Medulla oblongata (tissue), 1 donor: ENCODE data around the gene CS.
A peak's percentile ranks its signal among the peaks of the same experiment; 100 is the strongest.
"Not testable (repeated sequence)": the region's sequence is repeated elsewhere in the genome, so short reads cannot be mapped to it uniquely, and the experiment has no call there.

Experiments used
- DNase-seq: peaks from one replicate; pipeline ENCODE4 v3.0.0-alpha.2; 2015; ENCODE audit errors: extremely low spot score

Gene CS

DNA sequence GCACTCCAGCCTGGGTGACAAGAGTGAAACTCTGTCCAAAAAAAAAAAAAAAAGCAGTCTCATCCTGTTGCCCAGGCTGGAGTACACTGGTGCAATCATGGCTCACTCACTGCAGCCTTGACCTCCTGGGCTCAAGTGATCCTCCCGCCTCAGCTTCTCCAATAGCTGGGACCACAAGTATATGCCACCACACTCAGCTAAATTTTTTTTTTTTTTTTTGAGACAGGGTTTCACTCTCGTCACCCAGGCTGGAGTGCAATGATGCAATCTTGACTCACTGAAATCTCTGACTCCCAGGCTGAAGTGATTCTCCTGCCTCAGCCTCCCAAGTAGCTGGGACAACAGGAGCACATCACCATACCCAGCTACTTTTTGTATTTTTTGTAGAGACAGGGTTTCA is 20.9 kb upstream of the CS start:
- DNase-seq: no peak

DNA sequence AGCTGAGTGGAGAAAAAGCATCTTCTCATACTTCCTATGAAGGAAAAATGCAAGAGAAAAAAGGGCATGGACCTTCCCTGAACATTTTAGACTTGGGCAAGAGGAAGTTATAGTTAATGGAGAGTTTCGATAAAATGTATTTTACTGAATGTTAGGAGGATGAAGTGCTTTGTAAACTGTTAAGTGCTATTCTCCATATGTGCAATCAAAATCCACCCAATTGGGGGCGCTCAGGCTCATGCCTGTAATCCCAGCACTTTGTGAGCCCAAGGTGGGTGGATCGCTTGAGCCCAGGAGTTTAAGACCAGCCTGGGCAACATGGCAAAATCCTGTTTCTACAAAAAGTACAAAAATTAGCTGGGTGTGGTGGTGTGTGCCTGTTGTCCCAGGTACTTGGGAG is 17.5 kb upstream of the CS start:
- no peak for DNase-seq

DNA sequence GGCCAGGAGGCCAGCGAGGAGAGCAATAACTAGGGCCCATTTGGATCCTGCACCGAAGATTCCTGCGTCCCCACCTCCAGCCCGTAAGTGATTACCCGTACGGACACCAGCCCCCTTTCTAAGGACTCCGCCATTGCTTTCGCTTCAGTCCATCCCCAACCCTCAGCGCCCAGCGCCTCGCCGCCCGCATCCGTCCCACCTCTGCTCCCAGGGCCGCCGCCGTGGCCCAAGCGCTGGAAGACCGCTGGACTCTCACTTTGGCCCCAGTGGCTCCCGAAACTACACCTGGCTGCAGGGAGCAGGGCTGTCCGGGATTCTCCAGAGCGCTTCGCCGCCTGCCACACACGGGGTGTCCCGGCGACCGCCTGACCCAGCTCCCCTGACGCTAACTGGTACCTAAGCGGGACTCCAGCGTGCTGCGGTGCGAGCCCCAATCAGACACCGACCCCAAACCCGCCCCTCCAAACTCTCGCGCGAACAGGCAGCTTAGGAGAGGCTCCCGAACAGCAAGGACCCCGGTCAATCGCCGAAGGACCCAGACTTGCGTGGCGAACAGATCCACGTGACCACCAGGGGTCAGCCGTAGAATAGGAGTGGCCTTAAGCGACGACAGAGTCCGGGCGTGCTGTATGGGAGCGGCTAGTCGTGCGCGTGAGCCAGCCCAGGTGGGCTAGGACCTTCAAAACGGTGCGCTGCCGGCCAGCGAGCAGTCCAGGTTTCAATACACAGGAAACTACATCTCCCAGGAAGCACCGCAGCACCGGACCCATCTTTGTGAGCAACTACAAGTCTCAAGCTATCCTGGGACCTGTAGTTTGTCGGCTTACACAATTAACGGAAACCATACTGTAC is 15.7 kb upstream of the CS start, which contains the start of gene CNPY2:
Gene CNPY2 (minus strand): TSS at position 367 of the 852 bp plus-strand sequence. CDS start 771 bp downstream, outside the sequence.
- DNase-seq: peak; percentile 97

- DNase-seq: peak; percentile 87
These were observed 15.1 kb upstream of the CS start for GRCh38 chr12:56315249-56315621.

DNA sequence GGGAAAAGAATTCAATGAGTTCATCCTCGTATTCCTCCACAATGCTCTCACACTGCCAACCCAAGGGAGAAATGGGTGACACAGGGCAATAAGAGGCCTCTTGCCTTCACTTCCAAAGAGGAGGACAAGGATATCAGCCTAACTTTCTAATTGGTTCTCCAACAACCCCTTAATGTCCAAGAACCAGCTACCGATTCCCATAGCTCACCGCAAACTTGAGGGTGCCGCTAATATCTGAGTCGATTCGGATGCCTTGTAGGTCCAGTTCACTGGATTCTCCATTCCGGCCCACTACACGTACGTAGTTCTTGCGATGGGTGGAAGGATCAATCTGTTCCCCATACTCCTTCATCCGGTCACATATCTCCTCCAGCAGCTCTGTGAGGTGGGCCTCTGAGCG is 10.9 kb upstream of the CS start:
- no peak for DNase-seq

GRCh38 chr12:56308714-56309113 is 8.6 kb upstream of the CS start:
- DNase-seq: no peak

GRCh38 chr12:56307221-56307965 is 7.3 kb upstream of the CS start:
- no peak for DNase-seq

DNA sequence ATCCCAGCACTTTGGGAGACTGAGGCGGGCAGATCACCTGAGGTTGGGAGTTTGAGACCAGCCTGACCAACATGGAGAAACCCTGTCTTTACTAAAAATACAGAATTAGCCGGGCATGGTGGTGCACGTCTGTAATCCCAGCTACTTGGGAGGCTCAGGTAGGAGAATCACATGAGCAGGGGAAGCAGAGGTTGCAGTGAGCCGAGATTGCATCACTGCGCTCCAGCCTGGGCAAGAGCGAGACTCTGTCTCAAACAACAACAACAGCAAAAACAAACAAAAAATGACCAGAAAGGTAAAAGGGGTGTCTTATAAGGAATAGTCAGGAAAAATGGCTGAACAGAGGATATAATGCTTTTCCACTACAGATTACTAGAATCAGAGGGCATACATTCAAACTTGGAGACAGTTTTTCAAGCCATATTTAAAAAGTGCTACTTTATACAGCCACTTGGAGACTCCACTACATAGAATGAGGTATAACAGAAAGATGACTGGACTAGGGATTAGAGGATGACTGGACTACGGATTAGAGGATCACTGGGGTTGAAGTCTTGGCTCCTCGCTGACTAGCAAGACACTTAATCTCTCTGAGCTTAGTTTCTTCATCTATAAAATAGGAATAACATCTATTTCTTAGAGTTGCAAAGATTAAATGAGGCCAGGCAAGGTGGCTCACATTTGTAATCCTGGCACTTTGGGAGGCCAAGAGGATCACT is 4.9 kb upstream of the CS start:
- DNase-seq: no peak

- DNase-seq: no peak
These were observed 4.1 kb upstream of the CS start for GRCh38 chr12:56304276-56304675.

- DNase-seq: no peak
These were observed 724 bp upstream of the CS start for GRCh38 chr12:56300644-56301464.

- DNase-seq: peak; percentile 9
These were observed 750 bp downstream of the CS start for GRCh38 chr12:56299308-56299852.

- no peak for DNase-seq
These were observed 1.3 kb downstream of the CS start for GRCh38 chr12:56298828-56299227.

- no peak for DNase-seq
These were observed 2.7 kb downstream of the CS start for GRCh38 chr12:56297400-56297799.

DNA sequence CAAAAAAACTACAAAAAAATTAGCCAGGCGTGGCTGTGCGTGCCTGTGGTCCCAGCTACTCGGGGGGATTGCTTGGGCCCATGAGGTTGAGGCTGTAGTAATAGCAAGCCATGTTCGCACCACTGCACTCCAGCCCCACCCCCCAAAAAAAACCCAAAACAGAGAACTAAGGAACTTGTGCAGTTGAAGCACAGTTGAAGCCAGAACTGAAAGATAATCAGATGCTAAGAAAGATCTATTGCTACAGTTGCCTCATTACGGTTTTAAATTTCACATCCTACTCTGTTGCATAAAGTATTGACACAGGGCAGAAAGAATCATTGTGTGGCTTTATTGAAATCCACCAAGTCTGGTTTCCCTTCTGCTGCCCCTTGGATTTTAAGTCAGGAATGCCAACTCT is 3.8 kb downstream of the CS start:
- DNase-seq: no peak

GRCh38 chr12:56293795-56294194 is 6.3 kb downstream of the CS start:
- DNase-seq: no peak

DNA sequence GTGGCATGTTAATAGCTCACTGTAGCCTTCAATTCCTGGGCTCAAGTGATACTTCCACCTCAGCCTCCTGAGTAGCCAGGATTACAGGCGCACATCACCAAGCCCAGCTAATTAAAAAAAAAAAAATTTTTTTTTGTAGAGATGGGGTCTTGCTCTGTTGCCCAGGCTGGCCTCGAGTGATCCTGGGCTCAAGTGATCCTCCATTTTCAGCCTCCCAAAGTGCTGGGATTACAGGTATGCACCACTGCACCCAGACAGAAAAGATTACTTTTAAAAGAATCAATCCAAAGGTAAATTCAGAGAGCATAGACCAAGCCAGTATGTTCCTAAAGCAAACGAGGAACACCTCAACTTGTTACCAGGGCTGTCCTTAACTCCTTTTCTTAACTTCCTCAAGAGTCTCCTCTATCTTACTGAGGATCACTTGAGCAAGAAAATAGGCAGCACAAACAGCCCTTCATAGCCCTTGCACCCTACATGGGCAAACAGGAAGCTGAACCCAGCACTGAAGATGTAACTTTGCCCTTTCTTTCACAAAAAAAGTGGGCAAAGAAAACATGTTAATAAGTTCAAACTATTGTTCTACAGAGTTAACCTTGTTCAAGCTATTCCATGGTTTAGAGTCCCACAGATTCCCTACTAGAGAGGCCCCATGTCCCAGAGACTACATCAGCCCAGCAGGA is 11.3 kb downstream of the CS start:
- no peak for DNase-seq

DNA sequence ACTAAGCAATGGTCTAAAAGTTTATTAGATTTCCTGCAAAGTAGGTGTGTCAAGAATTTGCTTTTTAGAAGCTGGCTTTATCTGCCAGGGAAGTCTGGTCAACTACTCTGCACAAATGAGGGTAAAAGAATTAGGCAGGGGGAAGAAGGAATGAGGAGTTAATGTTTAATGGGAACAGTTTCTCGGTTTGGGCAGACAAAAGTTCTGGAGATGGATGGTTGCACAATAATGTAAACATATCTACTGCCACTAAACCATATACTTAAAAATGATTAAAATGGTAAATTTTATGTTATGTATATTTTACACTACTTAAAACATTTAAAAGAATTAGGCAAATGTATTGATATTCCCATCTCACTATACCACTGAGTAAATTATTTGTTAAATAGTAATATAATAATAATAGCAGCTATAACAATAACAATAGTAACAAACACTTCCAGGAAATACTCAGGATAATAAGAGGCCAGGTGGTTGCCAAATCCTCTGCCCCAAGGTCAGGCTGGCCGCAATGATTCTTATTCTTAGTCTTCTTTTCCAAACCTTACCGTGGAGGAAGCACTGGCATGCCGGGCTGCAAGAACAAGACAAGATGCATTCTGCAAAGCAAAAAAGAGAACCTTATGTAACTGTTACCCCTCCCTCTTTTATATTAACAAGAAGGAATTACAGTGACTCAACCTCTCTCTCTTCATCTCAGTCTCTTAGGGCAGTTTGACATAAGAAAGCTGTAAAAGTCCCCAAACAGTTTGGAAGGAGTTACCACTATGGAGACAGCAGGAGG is 13.9 kb downstream of the CS start:
- DNase-seq: no peak

DNA sequence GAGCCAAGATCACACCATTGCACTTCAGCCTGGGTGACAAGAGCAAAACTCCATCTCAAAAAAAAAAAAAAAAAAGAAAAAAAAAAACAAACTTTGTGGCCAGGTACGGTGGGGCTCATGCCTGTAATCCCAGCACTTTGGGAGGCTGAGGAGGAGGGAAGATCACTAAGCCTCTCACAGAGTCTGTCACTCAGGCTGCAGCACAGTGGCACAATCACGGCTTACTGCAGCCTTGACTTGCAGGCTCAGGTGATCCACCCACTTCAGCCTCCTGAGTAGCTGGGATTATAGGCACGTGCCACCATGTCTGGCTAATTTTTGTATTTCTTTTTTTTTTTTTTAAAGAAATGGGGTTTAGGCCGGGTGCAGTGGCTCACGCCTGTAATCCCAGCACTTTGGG is 15.9 kb downstream of the CS start:
- not testable (repeated sequence) for DNase-seq

DNA sequence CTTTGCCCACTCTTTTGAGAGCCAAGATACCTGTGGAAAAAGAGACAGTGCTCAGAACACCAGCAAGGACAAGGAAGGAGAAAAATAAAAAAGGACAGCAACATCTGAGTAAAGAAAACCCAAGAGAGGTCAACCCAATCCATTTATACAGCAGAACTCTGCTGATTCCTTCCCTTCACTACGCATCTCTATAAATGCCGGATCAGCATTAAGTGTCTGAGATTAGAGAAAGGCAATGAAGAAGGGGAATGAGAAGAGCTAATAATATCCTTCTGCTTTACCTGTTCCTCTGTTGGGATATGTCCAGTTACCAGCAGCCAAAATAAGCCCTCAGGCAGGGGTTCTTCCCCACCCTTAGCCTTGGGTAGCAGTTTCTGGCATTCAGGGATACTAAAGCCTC is 17.6 kb downstream of the CS start:
- no peak for DNase-seq

DNA sequence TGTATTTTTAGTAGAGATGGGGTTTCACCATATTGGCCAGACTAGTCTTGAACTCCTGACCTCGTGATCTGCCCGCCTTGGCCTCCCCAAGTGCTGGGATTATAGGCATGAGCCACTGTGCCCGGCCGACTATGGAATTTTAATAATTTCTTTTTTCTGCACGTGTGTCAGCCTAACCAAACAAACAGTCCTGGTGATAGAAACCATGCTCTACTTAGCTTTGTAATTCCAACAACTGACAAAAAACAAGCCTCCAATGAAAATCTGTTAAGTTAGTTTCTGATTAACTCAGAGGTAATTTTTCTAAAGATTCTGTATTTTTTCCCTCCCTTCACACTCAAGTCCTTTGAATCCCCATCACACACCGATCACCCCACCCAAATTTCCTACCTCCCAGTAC is 18.1 kb downstream of the CS start:
- no peak for DNase-seq
